Measurements from ENCODE around the gene SLCO2A1. TPM values are rescaled to one million over a fixed set of nuclear protein-coding genes. Genes with fewer than 3 reads are reported as not detected.

Gene SLCO2A1
- total RNA-seq, 2 donors from 2014 or later = not detected

DNA sequence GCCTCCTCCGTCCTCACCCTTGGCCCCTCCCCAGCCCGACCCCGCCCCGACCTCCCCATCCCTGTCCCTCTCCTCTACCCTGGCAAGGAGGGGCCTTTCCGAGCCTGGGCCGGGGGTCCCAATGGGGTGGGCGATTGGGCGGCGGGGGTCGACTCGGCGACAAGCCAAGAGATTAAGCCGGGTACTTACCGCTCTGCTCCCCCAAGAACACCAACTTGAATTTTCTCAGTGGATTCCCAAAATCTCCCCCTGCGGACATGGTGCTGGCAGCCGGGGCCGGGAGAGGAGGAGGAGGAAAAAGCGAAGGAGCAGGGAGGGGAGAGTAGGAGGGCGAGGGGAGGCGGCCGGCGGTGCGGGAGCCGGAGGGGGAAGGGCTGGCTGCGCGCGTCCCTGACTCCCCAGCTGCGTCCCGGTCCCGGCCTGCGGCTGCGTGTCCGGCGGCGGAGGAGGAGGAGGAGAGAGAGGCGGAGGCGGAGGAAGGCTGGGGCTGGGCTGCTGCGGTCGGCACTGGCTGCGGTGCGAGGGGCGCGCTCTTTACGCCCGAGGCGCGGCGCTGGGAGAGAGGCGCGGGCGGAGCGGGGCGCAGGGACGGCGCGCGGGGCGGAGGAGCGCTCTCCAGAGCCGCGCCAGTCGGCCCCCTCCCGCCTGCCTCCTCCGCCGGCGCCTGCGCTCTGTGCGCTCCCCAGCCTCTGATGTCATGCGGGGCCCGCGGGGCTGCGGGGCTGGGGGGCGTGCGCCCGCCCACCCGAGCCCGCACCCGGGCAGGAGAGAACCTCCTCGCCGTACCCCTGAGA is 134.3 kb downstream of the SLCO2A1 start, which contains the start of gene RAB6B:
TSS of gene RAB6B (minus strand) at position 675 of the 794 bp plus-strand sequence. CDS start at position 259, 416 bp downstream.
- Mint-ChIP-seq H3K9me3 (no peaks in the 10 kb centered on the region), H3K27me3 (peaks cover 41 to 44% of the 10 kb centered on the region in 2 donors), H3K4me3 (peak within 1 kb of the TSS; percentile 51), H3K4me1 (ENCODE audit: low read depth in 2 of 2) (no peaks in the 10 kb centered on the region), H3K36me3 (no peaks in the 10 kb centered on the region), H3K27ac (no peak within 1 kb of the TSS)
- ATAC-seq (peak; percentile 50 to 65), DNase-seq (ENCODE audit: low spot score) (no peak)

DNA sequence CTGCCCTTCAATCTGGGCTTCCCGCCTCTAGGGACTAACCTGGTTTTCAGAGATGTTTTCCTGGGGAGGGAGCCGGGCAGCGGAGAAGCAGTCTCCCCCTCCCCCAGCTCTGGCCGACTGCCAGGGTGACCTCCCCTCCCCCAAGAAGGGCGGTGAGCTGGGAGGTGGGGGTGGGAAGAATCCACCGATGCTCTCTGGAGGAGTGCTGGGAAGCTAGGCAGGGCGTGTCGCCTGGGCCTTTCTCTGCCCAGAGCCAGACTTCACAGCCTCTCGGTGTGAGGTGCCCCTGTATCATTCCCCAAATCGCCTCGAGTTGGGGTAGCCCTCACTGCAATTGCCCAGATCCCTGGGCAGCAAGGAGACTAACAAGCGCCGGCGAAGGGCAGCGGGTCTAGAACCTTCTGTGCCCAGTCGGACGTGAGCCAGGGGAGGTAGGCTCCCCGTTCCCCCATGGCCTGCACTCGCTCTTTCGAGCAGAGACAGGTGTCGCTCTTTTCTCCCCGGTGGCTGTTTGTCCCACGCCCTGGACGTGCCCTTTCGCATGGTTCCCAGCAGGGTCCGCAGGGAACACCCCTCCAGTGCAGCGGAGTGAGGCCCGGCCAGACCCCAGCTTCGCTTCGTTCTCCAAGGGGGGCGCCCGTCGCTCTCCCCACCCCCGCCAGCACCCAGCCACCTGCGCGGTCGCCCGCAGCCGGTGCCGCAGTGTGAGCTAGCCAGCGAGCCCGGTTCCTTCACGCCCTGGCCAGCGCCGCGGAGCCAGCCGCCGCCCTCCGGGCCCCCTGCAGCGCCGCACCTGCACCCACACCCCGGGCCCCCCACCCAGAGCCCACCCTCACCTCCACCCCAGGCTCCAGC is 135.1 kb downstream of the SLCO2A1 start:
- no peaks in the 10 kb centered on the region for H3K9me3 Mint-ChIP-seq
- peaks cover 37 to 40% of the 10 kb centered on the region in 2 donors for H3K27me3 Mint-ChIP-seq
- peak in 1 of 2 donors; percentile 26 for ATAC-seq
- no peaks in the 10 kb centered on the region for H3K36me3 Mint-ChIP-seq
- H3K4me1 Mint-ChIP-seq (ENCODE audit: low read depth in 2 of 2) = no peaks in the 10 kb centered on the region
- DNase-seq (ENCODE audit: low spot score) = no peak
- no peak overlapping the region for H3K4me3 Mint-ChIP-seq
- H3K27ac Mint-ChIP-seq = no peak overlapping the region

DNA sequence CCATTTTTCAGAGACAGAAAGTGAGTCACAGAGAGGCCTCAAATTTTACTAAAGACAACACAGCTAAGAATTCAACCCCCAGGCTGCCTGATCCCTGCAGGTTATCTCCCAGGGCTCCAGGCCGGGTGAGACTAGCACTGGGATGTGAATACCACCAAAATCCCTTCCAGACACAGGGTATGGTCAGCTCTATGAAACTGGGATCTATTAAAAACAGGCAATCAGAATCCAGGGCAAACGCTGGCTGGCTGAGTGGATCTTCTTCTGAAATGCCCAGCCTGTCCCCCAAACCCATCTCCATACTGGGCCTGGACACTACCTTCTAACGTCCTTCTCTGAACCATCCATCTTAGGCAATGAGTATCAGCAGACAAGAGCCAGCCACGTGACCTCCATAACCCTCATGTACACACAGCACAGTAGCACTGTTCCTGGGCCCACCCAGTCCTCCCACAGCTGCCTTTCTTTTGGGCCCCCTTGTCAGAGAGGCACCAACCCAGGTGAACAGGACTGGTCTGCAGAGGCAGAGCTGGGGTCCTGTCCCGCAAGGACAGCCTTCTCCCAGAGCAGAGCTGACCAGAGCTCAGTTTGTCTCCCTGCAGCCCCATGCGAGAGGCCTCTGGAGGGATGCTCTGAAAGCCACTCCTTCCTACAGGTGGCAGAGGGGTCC is 135.9 kb downstream of the SLCO2A1 start:
- no peak for DNase-seq (ENCODE audit: low spot score)

DNA sequence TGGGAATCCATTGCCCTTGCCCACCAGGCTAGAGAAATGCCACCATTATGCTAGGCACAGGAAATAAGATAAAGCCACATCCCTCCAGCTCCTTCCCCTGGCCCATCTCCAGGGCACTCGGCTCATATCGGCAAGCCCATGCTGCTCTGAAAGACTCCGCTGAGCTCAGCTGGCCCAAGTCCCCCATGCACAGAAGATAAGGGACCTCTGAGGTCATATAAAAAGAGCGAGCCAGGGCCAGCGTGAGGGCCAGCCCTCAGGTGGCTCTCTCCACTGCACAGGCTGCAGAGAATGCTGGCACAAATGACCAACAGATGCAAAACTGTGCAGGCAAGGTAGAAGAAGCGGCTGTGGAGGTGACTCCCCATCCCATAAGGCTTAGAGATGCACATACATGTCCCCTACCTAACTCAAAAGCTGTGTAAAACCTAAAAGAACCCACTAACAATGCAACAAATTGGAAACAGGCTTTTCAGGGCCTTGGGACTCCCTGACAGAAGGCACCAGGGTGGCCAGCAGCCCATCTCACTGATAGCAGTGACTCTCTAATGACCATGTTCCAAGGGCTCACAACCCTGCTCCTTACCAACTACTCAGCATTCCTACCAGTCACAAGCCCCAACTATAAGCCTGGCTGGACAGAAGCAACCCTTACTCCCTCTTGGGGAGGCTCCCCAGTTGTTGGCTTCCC is 137.0 kb downstream of the SLCO2A1 start:
- no peak for DNase-seq (ENCODE audit: low spot score)
- H3K4me3 Mint-ChIP-seq = no peak overlapping the region
- ATAC-seq = no peak
- H3K36me3 Mint-ChIP-seq = no peaks in the 10 kb centered on the region
- no peak overlapping the region for H3K27ac Mint-ChIP-seq
- no peaks in the 10 kb centered on the region for H3K4me1 Mint-ChIP-seq (ENCODE audit: low read depth in 2 of 2)
- no peaks in the 10 kb centered on the region for H3K9me3 Mint-ChIP-seq
- peaks cover 29% of the 10 kb centered on the region in 2 donors for H3K27me3 Mint-ChIP-seq

More for the DNA sequence above, 135.9 kb downstream of the SLCO2A1 start:
- Mint-ChIP-seq H3K27me3 (peaks cover 33 to 37% of the 10 kb centered on the region in 2 donors), H3K4me3 (no peak overlapping the region), H3K9me3 (no peaks in the 10 kb centered on the region), H3K4me1 (ENCODE audit: low read depth in 2 of 2) (no peaks in the 10 kb centered on the region), H3K27ac (no peak overlapping the region), H3K36me3 (no peaks in the 10 kb centered on the region)
- no peak for ATAC-seq

DNA sequence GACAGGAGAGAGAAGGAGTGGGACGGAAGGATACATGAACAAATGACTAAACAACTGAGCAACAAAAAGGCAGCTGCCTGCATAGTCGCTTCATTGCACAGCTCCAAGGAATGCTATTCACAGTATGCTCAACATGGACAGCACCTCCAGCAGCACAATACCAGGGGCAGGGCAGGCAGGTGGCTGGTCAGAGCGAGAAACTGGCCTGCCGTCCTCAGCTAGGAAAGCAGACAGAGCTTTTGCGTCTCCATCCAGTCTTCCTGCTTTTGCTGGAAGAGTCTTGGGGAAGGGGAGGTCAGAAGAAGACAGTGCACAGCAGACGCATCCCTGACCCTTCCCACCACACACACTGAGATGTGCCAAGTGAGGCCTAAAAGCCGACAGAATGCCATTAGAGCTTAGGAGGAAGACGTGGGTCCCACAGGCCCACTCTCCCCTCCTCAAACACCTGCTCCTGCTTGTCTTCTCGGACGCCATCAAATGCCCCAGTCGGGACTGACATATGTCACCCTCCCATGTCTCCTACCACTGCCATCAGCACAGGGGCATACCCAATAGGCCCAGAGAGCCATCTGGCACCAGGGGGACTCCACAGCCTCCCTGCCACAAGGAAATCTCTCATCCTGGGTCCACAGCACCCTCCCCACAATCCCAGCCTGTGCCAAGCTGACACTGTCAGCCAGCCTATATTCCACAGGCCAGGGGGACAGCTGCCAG is 137.9 kb downstream of the SLCO2A1 start:
- H3K36me3 Mint-ChIP-seq = no peaks in the 10 kb centered on the region
- no peaks in the 10 kb centered on the region for H3K4me1 Mint-ChIP-seq (ENCODE audit: low read depth in 2 of 2)
- no peak overlapping the region for H3K27ac Mint-ChIP-seq
- DNase-seq (ENCODE audit: low spot score) (no peak), ATAC-seq (no peak)
- H3K27me3 Mint-ChIP-seq = peaks cover 20 to 23% of the 10 kb centered on the region in 2 donors
- no peak overlapping the region for H3K4me3 Mint-ChIP-seq
- no peaks in the 10 kb centered on the region for H3K9me3 Mint-ChIP-seq

DNA sequence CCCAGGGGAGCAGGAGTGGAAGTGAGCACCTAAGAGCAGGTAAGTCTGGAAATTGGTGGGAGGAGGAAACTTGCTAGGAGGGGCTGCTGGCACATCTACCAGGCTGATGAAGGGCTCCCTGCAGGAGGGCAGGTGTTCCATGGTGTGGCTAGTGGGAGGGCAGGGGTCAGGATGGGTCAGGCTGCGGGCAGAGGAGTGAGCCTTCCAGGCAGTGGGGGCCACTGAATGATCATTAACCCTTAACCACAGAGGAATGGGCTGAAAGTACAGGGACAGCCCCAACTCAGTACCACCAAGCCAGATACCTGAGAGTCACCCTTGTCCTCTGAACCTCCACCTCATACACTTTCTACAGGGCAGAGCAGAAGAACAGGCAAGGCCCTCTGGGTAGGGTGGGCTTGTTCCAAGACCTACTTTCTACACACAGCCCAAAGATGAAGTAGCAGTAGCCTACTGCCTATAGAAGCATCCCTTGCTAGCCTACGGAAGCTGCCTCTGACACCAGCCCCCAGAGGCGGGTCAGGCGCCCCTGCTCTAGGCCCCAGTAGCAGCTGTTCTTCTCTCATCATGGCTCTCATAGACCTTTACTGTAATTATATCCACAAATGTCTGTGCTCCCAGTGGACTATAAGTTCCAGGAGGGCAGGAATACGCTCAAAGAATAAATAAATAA is 138.6 kb downstream of the SLCO2A1 start:
- Mint-ChIP-seq H3K9me3 (no peaks in the 10 kb centered on the region), H3K4me1 (ENCODE audit: low read depth in 2 of 2) (no peaks in the 10 kb centered on the region), H3K4me3 (no peak overlapping the region), H3K27me3 (peaks cover 13 to 20% of the 10 kb centered on the region in 2 donors), H3K36me3 (no peaks in the 10 kb centered on the region), H3K27ac (no peak overlapping the region)
- no peak for DNase-seq (ENCODE audit: low spot score)
- ATAC-seq = no peak

DNA sequence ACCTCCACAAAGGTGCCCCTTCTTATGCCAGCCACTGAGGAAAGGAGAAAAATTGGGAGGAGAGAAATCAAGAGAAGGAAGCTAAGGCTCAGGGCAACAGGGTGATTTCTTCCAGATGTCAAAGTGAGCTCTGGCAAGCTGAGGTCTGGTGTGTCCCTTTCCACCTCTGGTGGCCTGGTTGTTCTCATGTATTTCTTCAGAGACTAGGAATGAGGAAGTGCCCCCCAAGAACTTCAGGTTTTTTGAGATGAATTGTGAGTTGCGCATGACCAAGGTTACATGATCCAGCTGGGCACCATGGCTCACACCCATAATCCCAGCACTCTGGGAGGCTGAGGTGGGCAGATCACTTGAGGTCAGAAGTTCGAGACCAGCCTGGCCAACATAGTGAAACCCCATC is 139.7 kb downstream of the SLCO2A1 start:
- Mint-ChIP-seq H3K27ac (no peak overlapping the region), H3K4me3 (no peak overlapping the region), H3K27me3 (peaks cover 7 to 21% of the 10 kb centered on the region in 2 donors), H3K36me3 (no peaks in the 10 kb centered on the region), H3K4me1 (ENCODE audit: low read depth in 2 of 2) (no peaks in the 10 kb centered on the region), H3K9me3 (no peaks in the 10 kb centered on the region)
- DNase-seq (ENCODE audit: low spot score) = no peak
- ATAC-seq = no peak

DNA sequence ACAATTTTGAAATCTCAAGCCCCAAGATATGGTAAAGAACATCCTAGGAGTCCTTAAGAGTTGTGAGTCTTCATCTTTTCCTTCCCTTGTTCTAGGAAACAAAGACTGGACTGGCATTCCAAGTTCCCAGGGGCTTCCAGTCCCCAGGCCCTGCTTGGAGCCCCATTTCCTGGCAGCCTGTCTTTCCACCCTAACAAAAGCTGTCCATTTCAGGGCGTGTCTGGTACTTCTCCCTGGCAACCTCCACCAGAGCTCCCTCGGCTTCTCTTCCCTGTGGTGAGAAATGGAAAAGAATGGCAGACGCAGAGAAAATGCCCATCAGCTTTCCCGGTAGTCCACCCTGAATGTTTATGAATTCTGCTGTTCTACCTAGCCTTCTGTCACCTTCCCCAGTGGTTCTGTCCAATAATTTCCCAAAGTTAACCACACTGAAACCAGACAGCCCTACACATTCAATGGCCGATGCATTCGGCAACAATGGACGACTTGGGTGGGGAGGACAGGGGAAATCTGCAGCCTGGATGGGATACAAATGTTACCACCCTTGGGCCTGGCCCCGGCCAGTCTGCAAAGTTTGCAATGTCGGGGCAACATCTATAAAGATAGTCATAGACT is 140.9 kb downstream of the SLCO2A1 start:
- peaks cover 7 to 20% of the 10 kb centered on the region in 2 donors for H3K27me3 Mint-ChIP-seq
- no peak overlapping the region for H3K4me3 Mint-ChIP-seq
- H3K36me3 Mint-ChIP-seq = no peaks in the 10 kb centered on the region
- ATAC-seq (no peak), DNase-seq (ENCODE audit: low spot score) (no peak)
- no peak overlapping the region for H3K27ac Mint-ChIP-seq
- H3K9me3 Mint-ChIP-seq = no peaks in the 10 kb centered on the region
- no peaks in the 10 kb centered on the region for H3K4me1 Mint-ChIP-seq (ENCODE audit: low read depth in 2 of 2)

DNA sequence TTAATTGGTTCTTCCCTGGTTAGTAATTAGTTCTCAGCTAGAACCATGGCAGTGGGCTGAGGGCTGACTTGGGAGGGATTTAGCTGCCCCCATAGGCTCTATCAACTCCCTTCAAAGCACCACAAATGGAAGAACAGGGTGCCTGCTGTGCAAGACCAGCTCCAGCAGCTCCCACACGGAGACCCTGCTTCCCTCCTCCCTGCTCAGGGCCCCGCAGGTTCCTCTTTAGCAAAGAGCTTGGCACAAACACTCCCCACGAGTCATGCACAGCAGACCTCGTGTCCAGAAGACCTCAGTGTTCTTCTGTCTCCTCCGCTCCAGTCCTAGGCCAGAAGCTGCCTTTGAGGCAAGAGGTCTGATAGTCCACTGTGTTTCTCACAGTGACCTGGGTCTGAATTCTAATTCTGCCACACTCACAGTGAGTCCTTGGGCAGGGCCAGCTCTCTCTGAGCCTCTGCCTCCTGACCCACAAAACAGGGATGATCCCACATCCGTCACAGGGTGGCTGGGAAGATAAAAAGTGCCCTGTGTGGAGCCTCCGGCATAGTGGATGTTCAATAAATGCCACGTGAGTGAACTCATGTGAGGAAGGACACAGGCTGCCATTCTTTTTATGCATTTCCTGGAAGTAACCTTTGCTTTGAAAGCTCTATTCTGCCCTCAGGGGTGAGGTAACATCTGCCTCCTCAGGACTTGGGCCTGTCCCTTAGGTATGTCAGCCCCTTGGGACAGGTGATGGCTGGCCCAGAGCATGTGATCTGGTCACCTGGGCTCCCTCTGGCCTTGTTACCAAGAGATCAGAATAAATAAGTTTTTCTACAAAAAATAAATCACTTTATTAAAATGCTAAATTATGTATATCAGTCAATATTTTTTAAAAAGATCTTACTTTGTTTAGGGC is 141.7 kb downstream of the SLCO2A1 start:
- Mint-ChIP-seq H3K36me3 (no peaks in the 10 kb centered on the region), H3K9me3 (no peaks in the 10 kb centered on the region), H3K27me3 (peaks cover 7 to 15% of the 10 kb centered on the region in 2 donors), H3K27ac (no peak overlapping the region), H3K4me3 (no peak overlapping the region), H3K4me1 (ENCODE audit: low read depth in 2 of 2) (no peaks in the 10 kb centered on the region)
- ATAC-seq (no peak), DNase-seq (ENCODE audit: low spot score) (no peak)

DNA sequence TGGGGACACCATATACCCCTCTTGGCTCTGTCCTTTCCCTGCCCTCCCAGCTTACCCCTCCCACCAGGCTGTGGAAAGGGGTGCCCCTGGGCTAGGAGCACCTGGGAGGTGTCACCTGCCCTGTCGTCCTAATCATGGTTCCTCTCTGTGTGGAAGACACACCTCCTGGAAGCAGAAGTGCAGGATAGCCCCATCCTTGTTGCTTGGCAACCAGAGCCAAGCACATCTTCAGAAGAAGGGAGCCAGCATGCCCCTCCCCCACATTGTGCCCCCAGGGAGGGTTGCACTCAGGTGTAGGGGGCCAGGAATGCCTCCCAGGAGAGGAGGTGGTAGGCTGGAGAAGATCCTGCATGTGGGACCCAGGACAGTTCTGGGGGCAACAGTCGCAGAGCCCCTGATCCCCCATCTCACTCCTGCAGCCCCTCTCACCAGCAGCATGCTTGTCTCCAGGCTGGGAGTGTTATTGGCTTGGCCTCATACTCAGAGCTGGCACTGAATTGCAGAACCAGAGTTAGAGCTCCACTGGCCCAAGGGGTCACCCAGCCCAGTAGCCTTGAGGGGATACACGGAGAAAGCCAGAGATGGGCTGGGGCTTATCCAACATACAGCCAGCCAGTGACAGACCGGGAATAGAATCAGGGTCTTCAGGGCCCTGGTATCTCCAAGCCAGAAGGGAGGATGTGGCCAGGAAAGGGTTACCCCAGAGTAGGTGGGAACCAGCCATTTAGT is 142.5 kb downstream of the SLCO2A1 start:
- Mint-ChIP-seq H3K27me3 (peaks cover 7% of the 10 kb centered on the region in 2 donors), H3K4me3 (no peak overlapping the region), H3K36me3 (no peaks in the 10 kb centered on the region), H3K9me3 (no peaks in the 10 kb centered on the region), H3K27ac (no peak overlapping the region), H3K4me1 (ENCODE audit: low read depth in 2 of 2) (peaks cover 2 to 3% of the 10 kb centered on the region in 2 donors)
- DNase-seq (ENCODE audit: low spot score) (no peak), ATAC-seq (no peak)
